H9 (cell line): ENCODE measurements around the gene BMPR2. TPM values are rescaled to one million over a fixed set of nuclear protein-coding genes. Genes with fewer than 3 reads are reported as not detected.

Experiments used
- DNase-seq: peaks from one replicate; pipeline ENCODE4 v3.0.0-alpha.2; 2017
- H2AFZ ChIP-seq: one replicate; pipeline ENCODE4 v1.6.1; 2013; ENCODE audit warnings: mild to moderate bottlenecking, low read length, control low read depth, moderate library complexity
- H2AK5ac ChIP-seq: 2 replicates; pipeline ENCODE4 v1.6.1; 2013; ENCODE audit warnings: low read length, control low read depth, mixed read lengths; ENCODE audit not compliant: insufficient read length
- H2BK120ac ChIP-seq: one replicate; pipeline ENCODE4 v1.6.1; 2013; ENCODE audit warnings: low read depth, mild to moderate bottlenecking, low read length, control low read depth, inconsistent platforms; ENCODE audit not compliant: poor library complexity, severe bottlenecking
- H2BK12ac ChIP-seq: 2 replicates; pipeline ENCODE4 v1.6.1; 2013; ENCODE audit warnings: low read length, control low read depth, mixed read lengths, low read depth; ENCODE audit not compliant: insufficient read length
- H2BK15ac ChIP-seq: 2 replicates; pipeline ENCODE4 v1.6.1; 2013; ENCODE audit warnings: low read depth, low read length, control low read depth
- H2BK20ac ChIP-seq: one replicate; pipeline ENCODE4 v1.6.1; 2013; ENCODE audit warnings: low read depth, mild to moderate bottlenecking, low read length, control low read depth, inconsistent platforms; ENCODE audit not compliant: poor library complexity, severe bottlenecking
- H2BK5ac ChIP-seq: 2 replicates; pipeline ENCODE4 v1.6.1; 2013; ENCODE audit warnings: low read length, control low read depth, mixed read lengths; ENCODE audit not compliant: insufficient read length
- H3K14ac ChIP-seq: 2 replicates; pipeline ENCODE4 v1.6.1; 2013; ENCODE audit warnings: low read length, control low read depth; ENCODE audit not compliant: insufficient read depth
- H3K18ac ChIP-seq: 2 replicates; pipeline ENCODE4 v1.6.1; 2013; ENCODE audit warnings: low read depth, mild to moderate bottlenecking, mixed read lengths, low read length, control low read depth; ENCODE audit not compliant: insufficient read length
- H3K23ac ChIP-seq: 2 replicates; pipeline ENCODE4 v1.6.1; 2013; ENCODE audit warnings: low read length, control low read depth, mixed read lengths, low read depth; ENCODE audit not compliant: insufficient read length
- H3K23me2 ChIP-seq: 2 replicates; pipeline ENCODE4 v1.6.1; 2013; ENCODE audit warnings: low read depth, mild to moderate bottlenecking, mixed read lengths, low read length, control low read depth; ENCODE audit not compliant: insufficient read length, poor library complexity, severe bottlenecking
- H3K27ac ChIP-seq: 2 replicates; pipeline ENCODE4 v1.5.1; 2013; ENCODE audit warnings: low read length, control low read depth, mixed read lengths, low read depth; ENCODE audit not compliant: insufficient read length
- H3K27me3 ChIP-seq: 2 replicates; pipeline ENCODE4 v1.6.1; 2013; ENCODE audit warnings: low read length, control low read depth, inconsistent platforms; ENCODE audit not compliant: insufficient read depth
- H3K4ac ChIP-seq: 2 replicates; pipeline ENCODE4 v1.6.1; 2013; ENCODE audit warnings: low read depth, mild to moderate bottlenecking, control low read depth, inconsistent platforms, low read length, moderate library complexity
- H3K4me1 ChIP-seq: 2 replicates; pipeline ENCODE4 v1.6.1; 2013; ENCODE audit warnings: low read length, control low read depth, inconsistent platforms; ENCODE audit not compliant: insufficient read depth
- H3K4me2 ChIP-seq: 2 replicates; pipeline ENCODE4 v1.6.1; 2013; ENCODE audit warnings: low read length, control low read depth, mixed read lengths; ENCODE audit not compliant: insufficient read length, insufficient read depth
- H3K56ac ChIP-seq: 2 replicates; pipeline ENCODE4 v1.6.1; 2013; ENCODE audit warnings: low read depth, mild to moderate bottlenecking, mixed read lengths, low read length, control low read depth; ENCODE audit not compliant: insufficient read length
- H3K79me1 ChIP-seq: 2 replicates; pipeline ENCODE4 v1.6.1; 2013; ENCODE audit warnings: low read depth, mild to moderate bottlenecking, moderate library complexity, low read length, control low read depth, inconsistent platforms; ENCODE audit not compliant: insufficient read depth, poor library complexity, severe bottlenecking
- H3K79me2 ChIP-seq: 2 replicates; pipeline ENCODE4 v1.6.1; 2013; ENCODE audit warnings: low read length, control low read depth, inconsistent platforms; ENCODE audit not compliant: insufficient read depth
- H3K9ac ChIP-seq: 2 replicates; pipeline ENCODE4 v1.6.1; 2013; ENCODE audit warnings: low read length, control low read depth, mixed read lengths; ENCODE audit not compliant: insufficient read length; ENCODE audit errors: extremely low read depth
- H3K9me3 ChIP-seq: one replicate; pipeline ENCODE4 v1.6.1; 2013; ENCODE audit warnings: low read depth, low read length, inconsistent platforms; ENCODE audit not compliant: control insufficient read depth
- H3T11ph ChIP-seq: one replicate; pipeline ENCODE4 v1.6.1; 2013; ENCODE audit warnings: mild to moderate bottlenecking, low read length, control low read depth, inconsistent platforms
- H4K20me1 ChIP-seq: one replicate; pipeline ENCODE4 v1.6.1; 2013; ENCODE audit not compliant: control insufficient read depth, insufficient read length, insufficient read depth
- H4K5ac ChIP-seq: 2 replicates; pipeline ENCODE4 v1.6.1; 2013; ENCODE audit warnings: low read depth, mild to moderate bottlenecking, mixed read lengths, low read length, control low read depth; ENCODE audit not compliant: insufficient read length
- H4K8ac ChIP-seq: replicated peaks from 2 replicates; pipeline ENCODE4 v1.6.1; 2013; ENCODE audit warnings: low read length, control low read depth, mixed read lengths, low read depth; ENCODE audit not compliant: insufficient read length
- H4K91ac ChIP-seq: 2 replicates; pipeline ENCODE4 v1.6.1; 2013; ENCODE audit warnings: low read depth, mild to moderate bottlenecking, moderate library complexity, mixed read lengths, low read length, control low read depth; ENCODE audit not compliant: insufficient read length
- H3K27ac Mint-ChIP-seq, 3 experiments: 2 replicates in 2 of 3; 3 replicates in 1 of 3; pipeline ENCODE4 v1.8.0; 2020 to 2021; ENCODE audit warnings: mixed read lengths in 3 of 3, mild to moderate bottlenecking in 1 of 3, moderate library complexity in 1 of 3
- H3K27me3 Mint-ChIP-seq: 2 replicates; pipeline ENCODE4 v1.8.0; 2021; ENCODE audit warnings: low read depth, mild to moderate bottlenecking, moderate library complexity, mixed read lengths
- H3K36me3 Mint-ChIP-seq, 3 experiments: 2 replicates in 2 of 3; 3 replicates in 1 of 3; pipeline ENCODE4 v1.8.0; 2020 to 2021; ENCODE audit warnings: low read depth in 3 of 3, mixed read lengths in 3 of 3; ENCODE audit not compliant: insufficient read depth in 1 of 3
- H3K4me1 Mint-ChIP-seq, 2 experiments: 2 replicates each; pipeline ENCODE4 v1.8.0; 2020; ENCODE audit warnings: mixed read lengths in 2 of 2
- H3K4me3 Mint-ChIP-seq, 2 experiments: 2 replicates in 1 of 2; 3 replicates in 1 of 2; pipeline ENCODE4 v1.8.0; 2020 to 2021; ENCODE audit warnings: mild to moderate bottlenecking in 2 of 2, mixed read lengths in 2 of 2, moderate library complexity in 1 of 2
- H3K9me3 Mint-ChIP-seq, 2 experiments: 2 replicates in 1 of 2; 3 replicates in 1 of 2; pipeline ENCODE4 v1.8.0; 2020; ENCODE audit warnings: mild to moderate bottlenecking in 2 of 2, mixed read lengths in 2 of 2, moderate library complexity in 1 of 2
- WGBS: extraction: QIAGEN DNeasy Blood & Tissue Kit; methylation state at CpG from one replicate; pipeline ENCODE4 v1.1.7; 2013; ENCODE audit warnings: missing lambda C conversion rate, low lambda C conversion rate, mixed read lengths; ENCODE audit not compliant: insufficient read length; ENCODE audit errors: extremely low coverage; 5-methylcytosine and 5-hydroxymethylcytosine counted together
- total RNA-seq: library from RNA; stranded (reverse); gene quantifications from 2 replicates; pipeline ENCODE4 v1.2.1, GENCODE V29; 2021
- TF ChIP-seq, protein P1 (sequence below): fragments of 200-600 bp; sonication (generic); conservative IDR thresholded peaks from 3 replicates; pipeline ENCODE4 v1.8.0; 2021; ENCODE audit warnings: antibody characterized with exemption, mild to moderate bottlenecking

Gene BMPR2
- total RNA-seq, 1 experiment from 2014 or later, result 17.3 TPM

DNA sequence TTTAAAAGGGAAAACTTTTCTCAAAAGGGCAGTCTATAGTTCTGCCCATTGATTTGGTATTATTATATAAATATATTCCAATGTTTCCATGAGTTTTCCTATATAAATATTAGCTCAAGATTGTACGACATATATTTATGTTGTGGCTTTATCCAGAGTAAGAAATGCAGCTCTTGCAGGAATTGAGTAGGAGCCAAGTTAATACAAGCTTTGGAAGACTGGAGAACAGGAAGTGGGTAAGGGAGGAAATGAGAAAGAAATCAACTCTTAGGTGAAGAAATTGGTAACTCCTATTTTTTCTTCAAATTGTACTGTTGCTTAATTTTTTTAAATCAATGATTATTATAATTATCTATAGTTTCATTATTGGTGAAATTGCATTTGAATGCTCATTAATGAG lies 153.3 kb downstream of the BMPR2 start:
- Histone ChIP-seq H4K20me1 (no peaks in the 10 kb centered on the region), H2BK120ac (no peak overlapping the region), H2BK15ac (no peak overlapping the region), H3K9ac (no peak overlapping the region), H3K23ac (no peak overlapping the region), H3K4ac (no peak overlapping the region), H2BK12ac (no peak overlapping the region), H3K14ac (no peak overlapping the region), H3K9me3 (no peaks in the 10 kb centered on the region), H3K79me1 (no peaks in the 10 kb centered on the region), H3K27me3 (no peaks in the 10 kb centered on the region), H3K23me2 (no peaks in the 10 kb centered on the region), H3K79me2 (no peaks in the 10 kb centered on the region), H4K8ac (no peak overlapping the region), H2AFZ (no peak overlapping the region), H2AK5ac (no peak overlapping the region), H4K5ac (no peak overlapping the region), H3K18ac (no peak overlapping the region), H2BK20ac (no peak overlapping the region), H3T11ph (no peak overlapping the region), H3K4me1 (no peaks in the 10 kb centered on the region), H2BK5ac (no peak overlapping the region), H3K4me2 (no peak overlapping the region), H4K91ac (no peak overlapping the region), H3K27ac (no peak overlapping the region), H3K56ac (no peak overlapping the region)
- H3K4me3 Mint-ChIP-seq, result no peak overlapping the region
- peaks cover 7 to 24% (median 14%) of the 10 kb centered on the region in 3 experiments for H3K36me3 Mint-ChIP-seq
- TF ChIP-seq, protein P1, sequence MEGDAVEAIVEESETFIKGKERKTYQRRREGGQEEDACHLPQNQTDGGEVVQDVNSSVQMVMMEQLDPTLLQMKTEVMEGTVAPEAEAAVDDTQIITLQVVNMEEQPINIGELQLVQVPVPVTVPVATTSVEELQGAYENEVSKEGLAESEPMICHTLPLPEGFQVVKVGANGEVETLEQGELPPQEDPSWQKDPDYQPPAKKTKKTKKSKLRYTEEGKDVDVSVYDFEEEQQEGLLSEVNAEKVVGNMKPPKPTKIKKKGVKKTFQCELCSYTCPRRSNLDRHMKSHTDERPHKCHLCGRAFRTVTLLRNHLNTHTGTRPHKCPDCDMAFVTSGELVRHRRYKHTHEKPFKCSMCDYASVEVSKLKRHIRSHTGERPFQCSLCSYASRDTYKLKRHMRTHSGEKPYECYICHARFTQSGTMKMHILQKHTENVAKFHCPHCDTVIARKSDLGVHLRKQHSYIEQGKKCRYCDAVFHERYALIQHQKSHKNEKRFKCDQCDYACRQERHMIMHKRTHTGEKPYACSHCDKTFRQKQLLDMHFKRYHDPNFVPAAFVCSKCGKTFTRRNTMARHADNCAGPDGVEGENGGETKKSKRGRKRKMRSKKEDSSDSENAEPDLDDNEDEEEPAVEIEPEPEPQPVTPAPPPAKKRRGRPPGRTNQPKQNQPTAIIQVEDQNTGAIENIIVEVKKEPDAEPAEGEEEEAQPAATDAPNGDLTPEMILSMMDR, result no peak
- WGBS, result no CpG with 5 or more reads among the region's 1 CpG
- H3K27me3 Mint-ChIP-seq, result no peaks in the 10 kb centered on the region
- peaks cover under 1 to 1% of the 10 kb centered on the region in 2 experiments; a peak in 2 of 5 replicates for H3K9me3 Mint-ChIP-seq
- no peak for DNase-seq
- no peak overlapping the region for H3K27ac Mint-ChIP-seq
- H3K4me1 Mint-ChIP-seq, result no peaks in the 10 kb centered on the region
